Measurements from ENCODE around the gene MYBPC2. TPM values are rescaled to one million over a fixed set of nuclear protein-coding genes. Genes with fewer than 3 reads are reported as not detected.

The MYBPC2 gene
- total RNA-seq, 1 donor from 2014 or later, result not detected

DNA sequence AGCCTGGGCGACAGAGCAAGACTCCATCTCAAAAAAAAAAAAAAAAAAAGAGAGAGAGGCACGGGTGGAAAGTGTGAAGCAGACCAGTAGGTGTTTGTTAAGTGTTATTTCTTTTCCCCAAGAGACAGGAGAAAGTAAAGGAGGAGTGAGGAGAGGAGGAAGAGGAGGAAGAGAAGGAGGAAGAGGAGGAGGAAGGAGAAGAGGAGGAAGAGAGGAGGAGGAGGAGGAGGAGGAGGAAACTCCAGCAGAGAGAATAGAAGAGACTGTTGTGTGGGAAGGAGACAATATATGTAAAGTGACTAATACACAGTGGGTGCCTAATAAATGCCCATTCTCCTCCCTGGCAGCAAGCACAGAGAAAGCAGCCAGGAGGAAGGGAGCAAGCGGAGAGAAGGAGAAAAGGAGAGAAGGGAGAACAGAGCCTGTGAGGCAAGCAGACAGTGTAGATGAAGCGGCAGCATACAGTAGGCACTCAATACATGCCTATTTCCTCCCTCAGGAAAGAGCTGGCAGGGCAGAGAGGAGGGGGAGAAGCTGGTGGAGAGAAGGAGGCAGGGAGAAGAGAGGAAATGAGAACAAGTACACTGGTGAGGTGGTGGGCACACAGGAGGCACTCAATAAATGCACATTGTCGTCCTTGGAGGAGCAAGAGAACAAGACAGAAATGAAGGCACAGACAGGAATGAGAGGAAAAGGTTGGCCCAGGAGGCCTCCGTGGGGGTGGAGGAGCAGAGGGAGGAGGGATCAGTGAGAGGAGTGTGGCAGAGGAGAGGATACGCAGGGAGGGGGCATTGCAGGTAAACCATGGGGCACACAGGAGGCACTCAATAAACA, 61.7 kb downstream of the MYBPC2 start:
- no peak overlapping the region for H3K4me2 ChIP-seq (ENCODE audit: low read length)
- no peak overlapping the region for H3K27ac ChIP-seq (ENCODE audit: low read depth, low read length)
- TF ChIP-seq, protein P1, sequence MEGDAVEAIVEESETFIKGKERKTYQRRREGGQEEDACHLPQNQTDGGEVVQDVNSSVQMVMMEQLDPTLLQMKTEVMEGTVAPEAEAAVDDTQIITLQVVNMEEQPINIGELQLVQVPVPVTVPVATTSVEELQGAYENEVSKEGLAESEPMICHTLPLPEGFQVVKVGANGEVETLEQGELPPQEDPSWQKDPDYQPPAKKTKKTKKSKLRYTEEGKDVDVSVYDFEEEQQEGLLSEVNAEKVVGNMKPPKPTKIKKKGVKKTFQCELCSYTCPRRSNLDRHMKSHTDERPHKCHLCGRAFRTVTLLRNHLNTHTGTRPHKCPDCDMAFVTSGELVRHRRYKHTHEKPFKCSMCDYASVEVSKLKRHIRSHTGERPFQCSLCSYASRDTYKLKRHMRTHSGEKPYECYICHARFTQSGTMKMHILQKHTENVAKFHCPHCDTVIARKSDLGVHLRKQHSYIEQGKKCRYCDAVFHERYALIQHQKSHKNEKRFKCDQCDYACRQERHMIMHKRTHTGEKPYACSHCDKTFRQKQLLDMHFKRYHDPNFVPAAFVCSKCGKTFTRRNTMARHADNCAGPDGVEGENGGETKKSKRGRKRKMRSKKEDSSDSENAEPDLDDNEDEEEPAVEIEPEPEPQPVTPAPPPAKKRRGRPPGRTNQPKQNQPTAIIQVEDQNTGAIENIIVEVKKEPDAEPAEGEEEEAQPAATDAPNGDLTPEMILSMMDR (IDR thresholded peaks at IDR 0.05; ENCODE audit: insufficient read depth, low read depth, low read length), result no peak
- TF ChIP-seq EZH2 (IDR thresholded peaks at IDR 0.05; ENCODE audit: insufficient read depth, low read length), result no peak
- H3K9me3 Mint-ChIP-seq (ENCODE audit: unreplicated experiment), result peaks cover 27% of the 10 kb centered on the region
- no peaks in the 10 kb centered on the region for H3K4me1 Mint-ChIP-seq (ENCODE audit: low read depth, unreplicated experiment)
- no peaks in the 10 kb centered on the region for H3K4me1 ChIP-seq (ENCODE audit: insufficient read depth, low read length)
- H4K20me1 ChIP-seq (ENCODE audit: insufficient read depth, low read length), result peaks cover 7% of the 10 kb centered on the region
- no peaks in the 10 kb centered on the region for H3K36me3 ChIP-seq (ENCODE audit: insufficient read depth, low read length)
- H3K79me2 ChIP-seq (ENCODE audit: insufficient read depth, low read length), result no peaks in the 10 kb centered on the region
- H3K27me3 Mint-ChIP-seq (ENCODE audit: low read depth, unreplicated experiment), result no peaks in the 10 kb centered on the region
- no peak for DNase-seq (ENCODE audit: low read depth)
- FAIRE-seq, result no peak
- H3K9me3 ChIP-seq (ENCODE audit: insufficient read depth, low read depth, low read length), result no peaks in the 10 kb centered on the region
- H3K36me3 Mint-ChIP-seq (ENCODE audit: low read depth, unreplicated experiment), result no peaks in the 10 kb centered on the region
- no peak overlapping the region for H2AFZ ChIP-seq (ENCODE audit: low read depth, low read length)
- H3K9ac ChIP-seq (ENCODE audit: low read length), result no peak overlapping the region
- no peak overlapping the region for H3K4me3 Mint-ChIP-seq (ENCODE audit: unreplicated experiment)
- no peak overlapping the region for H3K27ac Mint-ChIP-seq (ENCODE audit: unreplicated experiment)
- H3K4me3 ChIP-seq (ENCODE audit: insufficient read depth, low read depth, low read length), result no peak overlapping the region
- peaks cover 13% of the 10 kb centered on the region for H3K27me3 ChIP-seq (ENCODE audit: insufficient read depth, low read length)

DNA sequence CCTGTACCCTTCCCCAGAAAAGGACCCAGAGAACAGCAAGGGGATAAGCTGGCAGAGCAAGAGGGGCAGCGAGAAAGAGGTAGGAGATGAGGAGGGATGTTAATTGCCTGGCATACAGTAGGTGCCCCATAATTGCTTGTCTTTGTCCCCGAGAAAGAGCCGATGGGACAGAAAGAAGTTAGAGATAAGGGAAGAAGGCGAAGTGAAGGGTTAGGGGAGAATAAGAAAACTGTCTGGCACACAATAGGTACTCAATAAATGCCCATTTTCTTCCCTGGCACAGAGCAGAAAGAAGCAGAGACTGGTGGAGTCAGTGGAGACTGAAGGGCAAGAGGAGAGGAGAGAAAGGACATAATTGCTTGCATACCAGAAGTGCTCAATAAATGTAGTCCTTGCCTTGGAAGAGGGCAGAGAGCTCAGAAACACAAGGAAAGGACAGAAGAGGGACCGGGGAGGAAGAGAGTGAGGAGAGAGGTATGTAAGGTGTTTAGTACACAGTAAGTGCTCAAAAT, 62.4 kb downstream of the MYBPC2 start:
- no peak for DNase-seq (ENCODE audit: low read depth)
- Histone ChIP-seq H3K36me3 (ENCODE audit: insufficient read depth, low read length) (no peaks in the 10 kb centered on the region), H3K27me3 (ENCODE audit: insufficient read depth, low read length) (peaks cover 14% of the 10 kb centered on the region), H3K4me1 (ENCODE audit: insufficient read depth, low read length) (no peaks in the 10 kb centered on the region), H3K4me3 (ENCODE audit: insufficient read depth, low read depth, low read length) (no peak overlapping the region), H3K27ac (ENCODE audit: low read depth, low read length) (no peak overlapping the region), H3K9ac (ENCODE audit: low read length) (no peak overlapping the region), H3K9me3 (ENCODE audit: insufficient read depth, low read depth, low read length) (no peaks in the 10 kb centered on the region), H2AFZ (ENCODE audit: low read depth, low read length) (no peak overlapping the region), H4K20me1 (ENCODE audit: insufficient read depth, low read length) (peaks cover 7% of the 10 kb centered on the region), H3K79me2 (ENCODE audit: insufficient read depth, low read length) (no peaks in the 10 kb centered on the region), H3K4me2 (ENCODE audit: low read length) (no peak overlapping the region)
- Mint-ChIP-seq H3K4me3 (ENCODE audit: unreplicated experiment) (no peak overlapping the region), H3K9me3 (ENCODE audit: unreplicated experiment) (peaks cover 27% of the 10 kb centered on the region), H3K36me3 (ENCODE audit: low read depth, unreplicated experiment) (no peaks in the 10 kb centered on the region), H3K27ac (ENCODE audit: unreplicated experiment) (no peak overlapping the region), H3K4me1 (ENCODE audit: low read depth, unreplicated experiment) (no peaks in the 10 kb centered on the region), H3K27me3 (ENCODE audit: low read depth, unreplicated experiment) (no peaks in the 10 kb centered on the region)
- no peak for FAIRE-seq
- no peak for TF ChIP-seq EZH2 (IDR thresholded peaks at IDR 0.05; ENCODE audit: insufficient read depth, low read length)
- TF ChIP-seq, protein P1 (IDR thresholded peaks at IDR 0.05; ENCODE audit: insufficient read depth, low read depth, low read length), result no peak
